OCI-LY1 (cell line): ENCODE results near the gene ZBTB45.

Experiments used
- CTCF ChIP-seq: fragments of 200-600 bp; sonication (generic), shearing (Covaris generic); IDR thresholded peaks from 2 replicates; pipeline ENCODE4 v1.5.1; 2017; ENCODE audit warnings: mild to moderate bottlenecking, antibody characterized with exemption, low read length, moderate library complexity, mixed read lengths
- EZH2 ChIP-seq: fragments of 200-600 bp; sonication (generic), shearing (Covaris generic); IDR thresholded peaks from 2 replicates; pipeline ENCODE4 v1.8.0; 2017; ENCODE audit warnings: borderline replicate concordance, mixed run types, mild to moderate bottlenecking, antibody characterized with exemption, low read length, moderate library complexity, mixed read lengths

GRCh38 chr19:58522709-58523108, 3.1 kb upstream of the ZBTB45 start:
- TF ChIP-seq CTCF: no peak
- no peak for TF ChIP-seq EZH2
